Measurements from ENCODE around the gene MNT.
"Not testable (repeated sequence)": the region's sequence is repeated elsewhere in the genome, so short reads cannot be mapped to it uniquely, and the experiment has no call there.

MNT gene, protein sequence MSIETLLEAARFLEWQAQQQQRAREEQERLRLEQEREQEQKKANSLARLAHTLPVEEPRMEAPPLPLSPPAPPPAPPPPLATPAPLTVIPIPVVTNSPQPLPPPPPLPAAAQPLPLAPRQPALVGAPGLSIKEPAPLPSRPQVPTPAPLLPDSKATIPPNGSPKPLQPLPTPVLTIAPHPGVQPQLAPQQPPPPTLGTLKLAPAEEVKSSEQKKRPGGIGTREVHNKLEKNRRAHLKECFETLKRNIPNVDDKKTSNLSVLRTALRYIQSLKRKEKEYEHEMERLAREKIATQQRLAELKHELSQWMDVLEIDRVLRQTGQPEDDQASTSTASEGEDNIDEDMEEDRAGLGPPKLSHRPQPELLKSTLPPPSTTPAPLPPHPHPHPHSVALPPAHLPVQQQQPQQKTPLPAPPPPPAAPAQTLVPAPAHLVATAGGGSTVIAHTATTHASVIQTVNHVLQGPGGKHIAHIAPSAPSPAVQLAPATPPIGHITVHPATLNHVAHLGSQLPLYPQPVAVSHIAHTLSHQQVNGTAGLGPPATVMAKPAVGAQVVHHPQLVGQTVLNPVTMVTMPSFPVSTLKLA

DNA sequence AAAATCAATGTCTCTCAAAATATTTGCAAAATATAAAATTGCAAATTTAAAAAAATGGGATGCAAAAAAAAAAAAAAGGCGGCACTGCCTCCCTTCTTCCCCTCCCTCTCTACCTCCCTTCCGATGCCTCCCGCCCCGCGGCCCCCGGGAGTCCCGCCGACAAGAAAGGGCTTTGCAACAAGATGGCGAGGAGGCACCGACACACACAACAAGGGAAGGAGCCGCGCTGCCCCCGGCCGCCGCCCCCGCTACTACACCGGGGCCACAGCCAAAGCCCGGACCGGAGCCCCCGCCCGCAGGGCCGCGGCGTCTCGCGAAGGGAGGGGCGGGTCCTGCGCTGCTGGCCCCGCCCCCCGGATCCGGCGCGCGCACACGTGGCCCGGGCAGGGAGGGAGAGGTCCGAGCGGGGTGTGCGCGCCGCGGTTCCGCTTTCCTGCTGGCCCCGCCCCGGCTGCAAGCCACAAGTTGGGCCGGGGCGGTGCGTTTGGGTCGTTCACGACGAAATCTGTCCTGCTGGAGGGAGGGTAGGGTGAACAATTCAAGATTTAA lies at the start of gene MNT:
Gene MNT (minus strand): TSS at position 184 of the 549 bp plus-strand sequence. CDS start 348 bp downstream, outside the sequence.
- DNase-seq (ENCODE audit: low read depth): no peak

DNA sequence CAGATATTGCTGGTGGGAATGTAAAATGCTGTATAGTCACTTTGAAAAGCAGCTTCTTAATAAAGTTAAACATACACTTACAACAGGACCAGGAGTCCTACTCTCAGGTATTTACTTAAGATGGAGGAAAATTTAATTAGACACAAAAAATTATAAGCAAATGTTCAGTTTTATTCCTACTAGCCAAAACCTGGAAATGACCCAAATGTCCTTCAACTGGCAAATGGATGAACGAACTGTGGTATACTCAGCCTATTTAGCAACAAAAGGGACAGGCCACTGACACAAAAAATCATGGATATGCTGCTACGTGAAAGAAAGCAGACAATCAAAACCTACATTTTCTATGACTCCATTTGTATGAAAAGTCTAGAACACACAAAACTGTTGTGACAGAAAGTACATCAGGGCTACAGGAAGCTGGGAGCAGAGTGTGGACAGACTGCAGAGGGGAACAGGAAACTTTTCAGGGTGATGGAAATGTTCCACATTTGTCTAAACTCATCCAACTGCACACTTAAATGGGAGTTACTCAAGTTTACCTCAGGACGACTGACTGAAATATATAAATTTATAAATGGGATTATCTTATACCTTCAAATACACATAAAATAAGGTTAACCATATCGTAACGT lies 49.3 kb upstream of the MNT start:
- DNase-seq (ENCODE audit: low read depth): no peak

DNA sequence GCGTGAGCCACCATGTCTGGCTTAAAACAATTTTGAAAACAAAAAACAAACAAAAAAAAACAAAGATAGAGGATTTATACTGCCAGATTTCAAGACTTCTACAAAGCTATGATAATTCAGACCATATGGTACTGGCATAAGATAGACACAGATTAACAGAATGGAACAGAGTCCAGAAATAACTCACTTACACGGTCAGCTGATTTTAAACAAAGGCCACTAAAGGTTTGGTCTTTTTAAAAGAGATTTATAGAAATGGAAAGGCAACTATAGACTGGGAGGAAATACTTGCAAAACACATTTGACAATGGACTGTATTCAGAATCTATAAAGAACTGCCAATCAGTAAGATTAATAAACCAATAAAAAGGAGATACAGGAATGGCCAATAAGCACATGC lies 48.6 kb upstream of the MNT start:
- DNase-seq (ENCODE audit: low read depth): no peak

DNA sequence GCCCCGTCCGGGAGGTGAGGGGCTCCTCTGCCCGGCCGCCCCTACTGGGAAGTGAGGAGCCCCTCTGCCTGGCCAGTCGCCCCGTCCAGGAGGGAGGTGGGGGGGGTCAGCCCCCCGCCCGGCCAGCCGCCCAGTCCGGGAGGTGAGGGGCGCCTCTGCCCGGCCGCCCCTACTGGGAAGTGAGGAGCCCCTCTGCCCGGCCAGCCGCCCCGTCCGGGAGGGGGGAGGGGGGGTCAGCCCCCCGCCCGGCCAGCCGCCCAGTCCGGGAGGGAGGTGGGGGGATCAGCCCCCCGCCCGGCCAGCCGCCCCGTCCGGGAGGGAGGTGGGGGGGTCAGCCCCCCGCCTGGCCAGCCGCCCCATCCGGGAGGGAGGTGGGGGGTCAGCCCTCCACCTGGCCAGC lies 46.6 kb upstream of the MNT start:
- DNase-seq (ENCODE audit: low read depth): not testable (repeated sequence)

DNA sequence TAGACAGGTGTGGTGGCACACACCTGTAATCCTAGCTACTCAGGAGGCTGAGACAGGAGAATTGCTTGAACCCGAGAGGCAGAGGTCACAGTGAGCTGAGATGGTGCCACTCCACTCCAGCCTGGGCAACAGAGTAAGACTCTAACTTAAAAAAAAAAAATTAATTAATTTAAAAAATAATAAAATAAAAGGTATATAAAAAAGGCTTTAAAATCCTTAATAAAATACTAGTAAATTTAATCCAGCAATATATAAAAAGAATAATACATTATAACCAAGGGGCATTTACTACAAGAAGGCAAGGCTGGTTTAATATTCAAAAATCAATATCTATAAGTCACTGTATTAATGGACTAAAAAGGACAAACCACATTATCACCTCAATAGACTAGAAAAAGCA lies 44.8 kb upstream of the MNT start:
- no peak for DNase-seq (ENCODE audit: low read depth)

DNA sequence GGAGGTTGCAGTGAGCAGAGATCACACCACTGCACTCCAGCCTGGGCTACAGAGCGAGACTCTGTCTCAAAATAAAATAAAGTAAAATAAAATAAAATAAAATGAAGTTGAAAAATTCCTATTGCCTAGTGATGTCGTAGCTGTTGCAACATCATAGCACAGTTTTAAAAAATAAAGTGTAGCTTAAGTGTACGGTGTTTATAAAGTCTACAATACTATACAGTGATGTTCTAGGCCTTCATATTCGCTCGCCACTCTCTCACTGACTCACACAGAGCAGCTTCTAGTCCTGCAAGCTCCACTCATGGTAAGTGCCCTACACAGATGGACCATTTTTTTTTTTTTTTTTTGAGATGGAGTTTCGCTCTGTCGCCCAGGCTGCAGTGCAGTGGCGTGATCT lies 43.5 kb upstream of the MNT start:
- DNase-seq (ENCODE audit: low read depth): no peak

DNA sequence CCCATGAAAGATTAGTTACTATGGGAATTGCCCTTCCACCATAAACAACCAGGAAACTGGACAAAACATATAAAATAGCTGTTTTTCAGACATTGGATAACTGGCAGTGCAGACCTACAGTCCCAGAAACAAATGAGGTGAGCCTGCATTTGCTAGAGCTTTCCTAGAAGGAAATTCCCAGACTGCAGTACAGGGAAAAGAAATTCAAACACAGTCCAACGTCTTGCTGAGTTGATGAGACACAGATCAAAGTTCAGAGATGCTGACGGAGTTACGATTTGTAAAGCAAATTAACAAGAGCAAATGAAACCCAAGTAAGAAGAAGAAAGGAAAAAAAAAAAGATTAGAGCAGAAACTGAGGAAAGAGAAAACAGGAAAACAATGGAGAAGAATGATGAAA lies 41.3 kb upstream of the MNT start:
- no peak for DNase-seq (ENCODE audit: low read depth)

DNA sequence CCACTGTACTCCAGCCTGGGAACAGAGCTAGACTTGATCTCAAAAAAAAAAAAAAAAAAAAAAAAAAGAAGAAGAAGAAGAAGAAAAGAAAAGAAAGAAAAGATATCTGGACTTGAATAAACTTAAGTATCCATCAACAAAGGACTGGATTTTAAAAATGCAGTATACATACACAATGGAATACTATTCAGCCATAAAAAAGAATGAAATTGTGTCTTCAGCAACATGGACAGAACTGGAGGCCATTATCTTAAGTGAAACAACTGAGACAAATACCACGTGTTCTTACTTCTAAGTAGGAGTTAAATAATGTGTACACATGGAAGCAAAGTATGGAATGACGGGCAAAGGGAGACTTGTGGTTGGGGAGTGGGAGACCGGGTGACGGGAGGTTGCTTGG lies 40.1 kb upstream of the MNT start:
- DNase-seq (ENCODE audit: low read depth): no peak

DNA sequence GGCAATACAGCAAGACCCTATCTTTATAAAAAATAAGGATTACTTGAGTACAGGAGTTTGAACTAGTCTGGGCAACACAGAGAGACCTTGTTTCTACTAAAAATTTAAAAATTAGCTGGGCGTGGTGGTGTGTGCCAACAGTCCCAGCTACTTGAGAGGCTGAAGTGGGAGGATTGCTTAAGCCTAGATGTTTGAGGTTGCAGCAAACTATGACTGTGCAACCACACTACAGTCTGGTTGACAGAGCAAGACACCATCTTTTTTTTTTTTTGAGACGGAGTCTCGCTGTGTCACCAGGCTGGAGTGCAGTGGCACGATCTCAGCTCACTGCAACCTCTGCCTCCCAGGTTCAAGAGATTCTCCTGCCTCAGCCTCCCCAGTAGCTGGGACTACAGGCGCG lies 39.1 kb upstream of the MNT start:
- DNase-seq (ENCODE audit: low read depth): not testable (repeated sequence)

DNA sequence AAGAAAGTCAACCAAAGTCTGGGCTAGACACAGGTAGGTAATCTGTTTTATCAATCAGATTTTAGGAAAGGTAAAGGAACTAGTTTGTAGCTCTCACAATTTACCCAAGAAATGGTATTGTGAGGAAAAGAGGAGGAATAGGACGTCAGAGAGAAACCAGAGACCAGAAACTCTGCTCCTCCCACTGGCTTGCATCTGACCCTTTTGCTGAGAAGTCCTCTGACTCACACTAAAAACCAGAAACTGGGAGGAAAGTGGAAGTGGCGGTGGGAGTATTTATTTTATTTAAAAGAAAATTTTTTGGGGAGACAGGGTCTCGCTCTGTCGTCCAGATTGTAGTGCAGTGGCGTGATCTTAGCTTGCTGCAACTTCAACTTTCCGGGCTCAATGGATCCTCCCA lies 38.0 kb upstream of the MNT start:
- DNase-seq (ENCODE audit: low read depth): no peak

DNA sequence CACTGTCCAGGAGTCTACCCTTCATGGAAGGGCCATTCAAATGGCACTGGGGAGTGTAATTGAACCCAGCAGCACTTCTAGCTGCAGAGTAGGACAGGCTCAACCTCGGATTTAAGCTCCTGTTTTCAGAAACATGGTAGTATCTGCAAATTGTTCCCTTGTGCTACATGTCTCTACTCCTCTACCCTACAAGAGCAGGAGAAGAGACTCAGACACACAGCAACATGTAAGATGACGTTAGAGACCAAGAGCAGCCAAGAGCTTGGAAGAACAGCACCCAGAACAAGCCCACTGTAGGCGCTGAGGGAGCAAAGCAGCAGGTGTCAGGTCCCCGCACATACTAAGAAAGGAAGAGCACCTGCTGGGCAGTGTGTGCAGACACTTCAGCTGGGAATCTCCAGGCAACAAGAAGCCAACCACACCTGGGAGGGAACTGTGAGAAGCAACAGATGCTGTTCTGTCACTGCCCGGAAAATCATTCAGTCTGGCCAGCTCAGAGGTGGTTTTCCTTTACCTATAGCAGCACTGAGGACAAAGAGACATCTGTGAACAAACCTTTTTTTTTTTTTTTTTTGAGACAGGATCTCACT lies 35.6 kb upstream of the MNT start:
- DNase-seq (ENCODE audit: low read depth): no peak

DNA sequence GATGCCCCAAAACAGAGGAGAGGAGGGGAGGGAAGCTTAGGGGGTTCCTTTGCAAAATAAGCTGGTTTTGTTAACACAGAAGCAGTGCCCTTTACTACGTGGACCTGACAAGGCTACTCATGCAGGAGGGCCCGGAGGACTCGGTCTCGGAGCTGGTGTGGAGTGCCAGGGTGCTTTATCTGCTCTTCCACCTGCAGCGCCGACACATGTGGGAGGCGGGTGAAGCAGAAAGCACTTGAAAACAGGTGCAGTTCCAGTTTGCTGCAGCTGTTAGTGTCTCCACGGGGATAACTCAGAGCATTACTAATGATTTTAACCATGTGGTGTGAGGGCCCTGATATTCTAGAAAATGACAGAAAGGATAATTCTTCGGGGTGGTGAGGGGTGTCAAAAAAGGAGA lies 35.0 kb upstream of the MNT start:
- no peak for DNase-seq (ENCODE audit: low read depth)

DNA sequence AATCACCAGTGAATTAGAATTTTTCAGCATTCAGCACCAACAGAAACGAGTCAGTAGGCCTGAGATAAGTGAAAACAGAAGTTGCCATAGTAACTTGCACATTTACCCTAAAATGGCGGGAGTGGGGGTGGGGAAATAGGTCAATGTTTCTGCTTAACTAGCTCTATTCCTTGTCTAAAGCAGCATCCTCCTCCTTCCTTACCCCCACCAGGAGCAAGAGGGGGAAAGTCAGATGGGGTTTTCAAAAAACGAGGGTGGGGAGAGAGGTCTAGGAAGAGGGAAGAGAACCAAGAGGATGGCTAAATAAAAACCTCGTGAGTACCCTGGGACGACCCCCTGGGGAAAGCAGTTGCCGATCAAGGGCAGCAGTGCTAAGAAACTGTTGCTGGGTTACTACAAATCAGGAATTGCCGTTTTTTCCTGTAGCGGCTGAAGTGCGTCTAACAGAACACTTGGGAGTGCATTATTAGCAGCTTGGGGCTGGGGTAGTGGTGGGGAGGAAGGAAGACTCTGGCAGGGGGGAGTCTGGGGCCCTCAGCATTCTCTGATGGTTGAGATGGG lies 34.4 kb upstream of the MNT start:
- no peak for DNase-seq (ENCODE audit: low read depth)

DNA sequence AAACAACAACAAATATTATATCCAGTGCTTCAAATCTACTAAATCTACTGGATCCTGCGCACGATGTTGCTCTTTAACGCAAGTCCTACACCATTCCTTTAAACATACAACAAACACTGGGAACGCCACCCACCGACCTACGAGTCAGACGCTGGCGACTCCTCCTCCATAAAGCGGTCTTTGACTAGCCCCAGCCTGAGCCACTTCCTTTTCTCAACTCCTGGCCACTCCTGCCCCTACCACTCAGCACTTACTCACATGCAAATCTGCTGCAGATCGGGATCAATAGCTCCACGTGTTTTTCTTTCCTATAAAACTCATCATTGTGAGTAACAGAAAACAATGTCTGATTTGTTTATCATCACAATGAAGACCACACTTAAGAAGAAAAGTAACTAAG lies 32.8 kb upstream of the MNT start:
- no peak for DNase-seq (ENCODE audit: low read depth)

DNA sequence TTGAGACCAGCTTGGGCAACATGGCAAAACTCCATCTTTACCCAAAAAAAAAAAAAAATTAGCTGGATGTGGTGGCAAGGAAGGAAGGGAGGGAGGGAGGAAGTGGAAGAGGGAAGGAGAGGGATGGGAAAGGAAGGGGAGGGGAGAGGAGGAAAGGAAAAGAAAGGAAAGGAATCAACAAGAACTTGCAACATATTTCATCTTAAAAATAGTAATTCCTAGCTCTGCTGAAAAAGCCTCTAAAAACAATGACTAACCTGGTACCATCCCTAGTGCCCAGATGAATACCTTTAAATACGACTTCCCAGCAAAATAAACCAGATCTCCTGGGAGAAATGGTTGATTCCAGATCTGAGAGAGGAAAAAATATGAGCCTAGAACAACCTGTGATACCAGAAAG lies 27.1 kb upstream of the MNT start:
- no peak for DNase-seq (ENCODE audit: low read depth)

DNA sequence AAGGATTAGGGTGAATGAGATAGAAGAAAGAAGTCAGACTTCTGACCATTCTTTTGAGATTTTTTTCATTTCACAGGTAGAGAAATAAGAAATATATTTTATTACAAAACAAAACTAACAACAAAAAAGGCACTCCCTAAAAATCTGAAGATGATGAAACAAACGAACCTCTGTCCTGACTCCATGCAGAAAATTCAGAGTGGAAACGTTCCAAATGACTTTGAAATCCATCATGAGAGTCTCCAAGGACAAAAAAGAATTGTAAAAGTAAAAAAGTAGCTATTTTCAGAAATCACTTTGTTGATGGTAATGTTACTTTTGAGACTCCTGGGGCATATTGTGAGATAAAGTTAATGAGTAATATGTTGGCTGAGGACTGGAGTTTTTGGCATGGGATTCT lies 26.4 kb upstream of the MNT start:
- DNase-seq (ENCODE audit: low read depth): no peak

DNA sequence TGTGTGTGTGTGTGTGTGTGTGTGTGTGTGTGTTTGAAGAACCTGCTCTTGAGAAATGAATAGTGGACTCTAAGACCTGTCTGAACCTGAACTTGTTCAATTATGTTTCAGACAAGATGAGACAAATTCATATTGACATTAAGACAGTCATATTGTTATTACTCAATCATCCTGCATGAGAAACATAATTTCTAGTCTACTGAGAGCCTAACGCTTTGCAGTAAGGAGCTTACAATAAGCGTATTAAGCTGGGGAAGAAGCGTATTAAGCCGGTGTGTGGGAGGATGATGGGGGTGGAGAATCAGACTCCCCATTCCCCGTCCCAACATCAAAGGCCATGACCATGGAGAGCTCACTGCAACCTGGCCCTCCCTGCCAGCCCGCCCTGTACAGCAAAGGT lies 22.4 kb upstream of the MNT start:
- no peak for DNase-seq (ENCODE audit: low read depth)

DNA sequence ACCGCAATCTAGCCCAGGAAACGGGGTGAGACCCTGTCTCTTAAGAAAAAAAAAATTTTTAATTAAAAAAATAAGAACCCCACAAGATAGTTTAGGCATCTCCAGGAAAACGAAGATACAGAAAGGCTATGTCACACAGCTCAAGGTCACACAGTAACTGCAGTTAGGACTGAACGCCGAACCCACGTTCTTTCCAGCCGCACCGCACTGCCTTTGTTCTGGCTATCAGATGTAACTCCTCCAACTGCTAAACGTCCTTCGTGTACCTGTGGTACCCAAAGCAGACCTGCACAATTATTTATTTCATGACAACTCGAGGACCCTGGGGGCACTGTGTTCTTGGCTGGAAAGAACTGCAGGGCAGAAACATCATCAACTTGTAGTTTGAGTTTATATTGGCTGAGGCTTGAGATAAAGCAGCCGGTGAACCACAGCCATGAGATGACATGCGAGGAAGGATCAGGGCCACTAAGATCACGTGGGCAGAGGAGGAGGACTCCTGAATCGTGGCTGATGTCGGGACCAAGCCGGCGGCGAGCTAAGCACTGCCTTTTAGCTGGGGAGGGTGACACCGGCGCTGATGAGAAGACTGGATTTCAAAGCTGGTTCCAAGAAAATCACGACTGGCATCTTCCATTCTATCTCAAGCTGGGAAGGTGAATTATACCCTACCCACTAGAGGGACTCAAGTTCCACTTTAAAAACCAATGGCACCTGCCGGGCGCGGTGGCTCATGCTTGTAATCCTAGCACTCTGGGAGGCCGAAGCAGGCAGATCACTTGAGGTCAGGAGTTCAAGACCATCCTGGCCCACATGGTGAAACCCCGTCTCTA lies 20.7 kb upstream of the MNT start:
- DNase-seq (ENCODE audit: low read depth): no peak

DNA sequence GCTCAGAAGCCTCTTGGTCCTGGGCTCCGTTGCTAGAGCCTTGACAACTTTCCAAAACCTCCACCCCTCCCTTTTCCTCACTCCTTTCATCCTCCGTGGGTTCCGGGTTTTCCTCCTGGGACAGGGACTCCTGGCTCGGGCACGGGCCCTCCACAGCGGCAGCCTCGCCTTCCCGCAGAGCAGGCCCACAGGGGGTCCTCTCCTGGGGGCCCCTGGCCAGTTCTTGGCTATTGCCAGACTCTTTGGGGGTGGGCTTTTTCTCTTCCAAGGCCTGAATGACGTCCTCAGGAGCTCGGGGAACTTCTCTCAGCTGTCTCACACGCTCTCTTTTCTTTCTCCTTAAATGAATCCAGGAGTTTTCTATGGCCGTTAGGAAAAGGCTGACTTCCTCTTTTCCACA lies 19.3 kb upstream of the MNT start:
- no peak for DNase-seq (ENCODE audit: low read depth)

DNA sequence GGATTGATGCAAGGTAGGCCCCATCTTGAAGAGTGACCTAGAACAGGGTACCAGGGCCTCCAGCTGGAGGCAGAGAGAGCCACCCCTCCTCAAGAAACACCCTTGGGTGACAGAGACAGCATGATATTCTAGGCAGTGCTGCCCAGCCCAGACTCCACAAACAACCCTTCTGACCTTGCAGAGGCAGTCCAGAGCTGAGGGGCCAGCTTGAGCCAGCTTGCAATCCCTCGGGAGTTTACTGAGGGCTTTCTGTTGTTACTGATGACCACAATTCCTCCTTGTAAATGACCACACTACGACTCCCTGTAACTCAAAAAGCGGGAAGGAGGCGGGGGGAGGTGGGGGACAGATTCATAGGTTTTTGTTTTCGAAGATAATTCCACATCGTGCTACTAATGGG lies 18.6 kb upstream of the MNT start:
- no peak for DNase-seq (ENCODE audit: low read depth)

DNA sequence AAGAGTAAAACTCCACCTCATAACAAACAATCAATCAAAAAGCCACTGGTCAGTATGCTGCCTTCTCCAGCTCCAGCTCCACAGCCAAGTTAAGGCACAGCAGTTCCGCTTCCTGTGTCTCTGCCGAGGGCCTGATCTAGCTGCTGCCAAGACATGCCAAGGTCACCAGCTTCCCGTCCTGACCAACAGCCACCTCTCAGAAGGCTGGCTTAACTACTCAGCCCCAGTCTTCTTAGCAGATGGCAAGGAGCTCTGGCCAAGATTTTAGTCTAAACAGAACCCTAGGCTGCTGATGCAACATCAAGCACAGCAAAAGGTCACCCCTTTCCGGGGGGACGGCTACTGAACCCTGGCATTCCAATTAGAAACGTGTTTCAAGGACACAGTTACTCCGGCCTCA lies 17.7 kb upstream of the MNT start:
- no peak for DNase-seq (ENCODE audit: low read depth)
